ENCODE measurements around the gene IQUB.
"Not testable (repeated sequence)": the region's sequence is repeated elsewhere in the genome, so short reads cannot be mapped to it uniquely, and the experiment has no call there.

The IQUB gene

DNA sequence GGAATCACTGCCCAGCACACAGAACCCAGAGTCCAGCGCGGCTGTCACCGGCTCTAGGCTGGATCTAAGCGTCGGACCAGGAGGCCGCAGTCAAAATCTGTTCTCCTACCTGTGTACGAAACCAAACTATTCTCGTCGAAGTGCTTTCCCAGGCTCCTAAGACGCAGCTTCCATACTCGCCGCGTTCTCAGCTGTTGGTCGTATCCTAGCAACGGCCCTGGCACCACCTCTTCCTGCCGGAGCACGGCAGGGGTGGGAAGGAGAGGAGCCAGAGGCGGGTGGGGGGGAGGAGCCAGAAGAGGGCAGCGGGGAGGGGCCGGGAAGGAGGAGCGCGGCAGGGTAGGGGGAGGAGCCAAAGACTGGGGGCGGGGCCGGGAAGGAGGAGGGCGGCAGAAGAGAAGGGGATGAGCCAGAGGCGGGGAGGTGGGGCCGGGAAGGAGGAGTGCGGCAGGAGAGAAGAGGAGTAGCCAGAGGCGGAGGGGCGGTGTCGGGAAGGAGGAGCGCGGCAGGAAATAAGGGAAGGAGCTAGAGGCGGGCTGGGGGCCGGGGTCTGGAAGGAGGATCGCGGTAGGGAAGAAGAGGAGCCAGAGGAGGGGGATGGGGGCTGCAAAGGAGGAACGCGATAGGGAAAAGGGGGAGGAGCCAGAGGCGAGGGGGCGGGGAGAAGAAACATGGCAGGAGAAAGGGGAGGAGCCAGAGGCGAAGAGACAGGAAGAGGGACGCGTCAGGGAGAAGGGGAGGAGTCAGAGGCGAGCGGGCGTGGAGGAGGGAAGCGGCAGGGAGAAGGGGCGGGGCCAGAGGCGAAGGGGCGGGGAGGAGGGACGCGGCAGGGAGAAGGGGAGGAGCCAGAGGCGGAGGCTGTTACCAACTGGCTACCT is at the start of gene IQUB:
TSS of gene IQUB (minus strand) at position 213 of the 878 bp plus-strand sequence. CDS start 22,255 bp downstream, outside the sequence.
- peak; percentile 94 to 98 for DNase-seq (ENCODE audit: low read depth in 2 of 2)

- DNase-seq (ENCODE audit: low read depth in 2 of 2) = no peak
Measured at GRCh38 chr7:123583821-123584220, 49.4 kb upstream of the IQUB start.

DNA sequence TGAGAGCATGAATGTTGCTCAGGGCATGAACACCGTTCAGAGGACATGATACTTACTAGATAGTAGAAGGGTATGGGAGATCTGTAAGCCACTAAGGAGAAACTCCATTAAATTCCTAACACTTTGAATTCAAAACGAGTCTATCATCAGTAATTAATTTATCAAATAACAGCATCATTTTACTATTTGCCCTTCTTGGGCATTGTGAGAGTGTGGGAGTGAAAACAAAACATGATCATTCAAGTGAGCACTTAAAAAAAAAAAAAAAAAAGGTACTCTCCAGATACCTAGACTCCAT is 46.7 kb upstream of the IQUB start:
- DNase-seq (ENCODE audit: low read depth in 2 of 2) = no peak

- DNase-seq (ENCODE audit: low read depth in 2 of 2) = no peak
Measured at GRCh38 chr7:123580406-123581161, 46.2 kb upstream of the IQUB start.

GRCh38 chr7:123579416-123579815 is 45.0 kb upstream of the IQUB start:
- DNase-seq (ENCODE audit: low read depth in 2 of 2) = no peak

DNA sequence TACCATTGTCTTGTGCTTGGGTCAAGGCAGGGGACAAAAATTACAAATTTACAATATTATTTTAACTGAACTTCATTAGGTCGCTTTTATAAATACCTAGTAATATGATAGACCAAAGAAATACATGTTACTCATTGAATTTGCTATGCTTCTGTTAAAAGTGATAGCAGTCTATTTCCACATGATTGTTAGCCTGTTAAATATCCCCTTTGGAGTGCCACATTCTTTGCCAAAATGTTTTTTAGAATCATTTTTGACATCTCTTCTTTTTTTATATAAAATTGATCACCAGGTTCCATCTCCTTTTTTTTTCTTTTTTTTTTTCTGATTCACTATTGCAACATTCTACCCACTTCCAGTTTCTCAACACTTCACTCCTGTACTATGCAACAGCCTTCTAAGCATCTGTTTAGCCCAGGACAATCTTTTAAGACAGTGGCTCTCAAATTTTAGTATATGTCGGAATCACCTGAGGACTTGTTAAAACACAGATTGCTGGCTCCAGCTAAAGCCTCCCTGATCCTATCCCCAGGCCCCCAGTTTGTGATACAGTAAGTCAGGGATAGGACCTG is 39.6 kb upstream of the IQUB start:
- no peak for DNase-seq (ENCODE audit: low read depth in 2 of 2)

- no peak for DNase-seq (ENCODE audit: low read depth in 2 of 2)
Measured at GRCh38 chr7:123573341-123573740, 38.9 kb upstream of the IQUB start.

DNA sequence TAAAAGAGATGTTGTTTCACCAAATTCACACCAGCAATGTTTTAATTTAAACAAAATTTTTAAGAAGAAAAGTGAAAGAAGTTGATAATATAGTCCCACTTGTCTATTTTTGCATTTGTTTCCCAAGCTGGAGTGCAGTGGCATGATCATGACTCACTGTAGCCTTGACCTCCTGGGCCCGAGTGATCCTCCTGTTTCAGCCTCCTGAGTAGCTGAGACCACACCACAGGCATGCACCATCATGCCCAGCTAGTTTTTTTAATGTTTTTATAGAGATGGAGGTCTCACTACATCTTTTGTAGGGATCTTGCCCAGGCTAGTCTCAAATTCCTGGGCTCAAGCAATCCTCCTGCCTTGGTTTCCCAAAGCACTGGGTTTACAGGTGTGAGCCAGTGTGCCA is 37.3 kb upstream of the IQUB start:
- DNase-seq (ENCODE audit: low read depth in 2 of 2) = no peak

GRCh38 chr7:123571187-123571586 is 36.8 kb upstream of the IQUB start:
- no peak for DNase-seq (ENCODE audit: low read depth in 2 of 2)

DNA sequence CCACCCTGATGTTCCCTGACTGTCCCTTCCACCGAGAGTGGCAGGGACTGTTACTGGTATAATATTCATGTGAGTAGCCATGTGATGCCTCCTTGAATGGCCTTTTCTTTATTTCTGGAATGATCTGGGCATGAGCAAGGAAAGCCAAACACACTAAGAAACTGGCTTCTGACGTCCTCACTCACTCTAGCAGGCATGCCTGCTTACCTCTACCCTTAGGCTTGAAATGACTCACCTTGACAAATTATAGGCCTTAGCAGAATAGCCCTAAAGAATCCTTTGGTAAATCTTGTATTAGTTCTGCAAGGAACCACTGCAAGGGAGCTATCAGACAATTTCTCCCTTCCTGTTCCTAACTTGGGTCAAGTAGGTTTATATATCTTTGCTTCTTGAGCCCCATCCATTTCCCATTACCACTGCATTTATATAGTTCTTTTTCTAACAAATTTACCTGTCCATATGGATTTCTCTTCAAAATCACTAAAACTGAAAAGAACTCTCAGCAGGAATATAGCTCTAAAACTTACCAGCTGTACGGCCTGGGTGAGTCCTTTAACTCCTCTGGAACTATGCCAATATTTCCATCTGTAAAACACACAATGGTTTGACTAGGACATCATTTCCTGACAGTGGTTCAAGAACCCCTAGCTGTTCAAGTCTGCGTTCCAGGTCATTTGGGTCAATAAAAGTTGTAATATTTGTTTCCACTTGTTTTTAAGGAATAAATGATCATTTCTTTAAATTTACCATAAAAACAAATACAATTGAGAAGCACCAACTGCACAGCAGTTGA is 36.2 kb upstream of the IQUB start:
- no peak for DNase-seq (ENCODE audit: low read depth in 2 of 2)

GRCh38 chr7:123569352-123570010 is 35.1 kb upstream of the IQUB start:
- DNase-seq (ENCODE audit: low read depth in 2 of 2) = no peak

- DNase-seq (ENCODE audit: low read depth in 2 of 2) = no peak
Measured at GRCh38 chr7:123562121-123562520, 27.7 kb upstream of the IQUB start.

- DNase-seq (ENCODE audit: low read depth in 2 of 2) = no peak
Measured at GRCh38 chr7:123558289-123558874, 24.0 kb upstream of the IQUB start.

DNA sequence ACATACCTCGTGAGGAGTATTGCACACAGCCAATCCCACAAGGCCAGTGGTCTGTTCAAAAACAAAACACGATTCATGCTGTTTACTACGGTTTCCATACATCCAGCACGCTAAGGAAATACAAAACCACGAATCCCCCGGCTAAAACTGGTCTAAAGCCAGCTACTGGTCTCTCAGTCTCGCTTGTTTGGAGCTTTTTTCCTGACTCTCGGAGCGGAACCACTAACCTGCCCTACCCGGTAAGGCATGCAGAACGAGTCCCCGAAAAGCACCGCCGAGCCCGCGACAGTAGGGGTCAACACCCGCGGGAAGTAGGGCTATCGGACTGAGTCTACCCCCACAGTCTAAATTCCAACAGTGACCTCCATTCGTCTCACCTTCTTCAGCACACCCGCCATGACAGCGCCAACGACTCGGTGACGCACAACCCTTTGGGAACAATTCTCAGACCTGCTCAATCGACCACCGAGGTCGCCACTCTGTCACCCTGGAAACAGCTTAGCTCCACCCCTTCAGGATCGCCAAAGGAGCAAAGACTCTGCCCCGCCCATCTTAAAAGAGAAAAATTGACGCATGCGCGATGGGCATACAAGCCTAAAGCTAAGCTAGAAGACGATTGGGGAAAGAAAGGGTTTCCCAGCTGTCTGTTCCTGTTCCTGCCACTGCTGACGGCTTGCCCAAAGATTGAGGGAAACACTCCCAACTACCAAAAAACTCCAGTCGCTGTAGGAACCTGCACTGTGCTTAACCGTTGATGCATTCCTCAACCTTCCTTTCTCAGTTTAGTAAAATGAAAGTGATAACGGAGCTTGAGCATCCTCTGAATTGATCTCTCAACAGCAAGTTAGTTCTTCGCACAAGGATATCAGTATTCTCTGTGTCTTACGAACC is 23.2 kb upstream of the IQUB start, which contains the start of gene NDUFA5:
TSS of gene NDUFA5 (minus strand) at position 421 of the 891 bp plus-strand sequence. CDS start at position 398, 23 bp downstream.
- DNase-seq (ENCODE audit: low read depth in 2 of 2) = peak; percentile 90 to 94

GRCh38 chr7:123557016-123557397 is 22.6 kb upstream of the IQUB start:
- DNase-seq (ENCODE audit: low read depth in 2 of 2) = no peak

GRCh38 chr7:123555484-123555883 is 21.1 kb upstream of the IQUB start:
- DNase-seq (ENCODE audit: low read depth in 2 of 2) = no peak

DNA sequence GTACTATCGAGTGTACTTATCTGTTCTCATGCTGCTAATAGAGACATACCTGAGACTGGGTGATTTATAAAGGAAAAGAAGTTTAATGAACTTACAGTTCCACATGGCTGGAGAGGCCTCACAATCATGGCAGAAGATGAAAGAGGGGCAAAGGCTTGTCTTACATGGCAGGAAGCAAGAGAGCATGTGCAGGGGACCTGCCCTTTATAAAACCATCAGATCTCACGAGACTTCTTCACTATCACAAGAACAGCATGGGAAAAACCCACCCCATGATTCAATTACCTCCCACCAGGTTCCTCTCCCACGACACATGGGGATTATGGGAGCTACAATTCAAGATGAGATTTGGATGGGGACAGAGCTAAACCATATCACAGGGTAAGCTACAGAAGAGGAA is 18.8 kb upstream of the IQUB start:
- no peak for DNase-seq (ENCODE audit: low read depth in 2 of 2)

DNA sequence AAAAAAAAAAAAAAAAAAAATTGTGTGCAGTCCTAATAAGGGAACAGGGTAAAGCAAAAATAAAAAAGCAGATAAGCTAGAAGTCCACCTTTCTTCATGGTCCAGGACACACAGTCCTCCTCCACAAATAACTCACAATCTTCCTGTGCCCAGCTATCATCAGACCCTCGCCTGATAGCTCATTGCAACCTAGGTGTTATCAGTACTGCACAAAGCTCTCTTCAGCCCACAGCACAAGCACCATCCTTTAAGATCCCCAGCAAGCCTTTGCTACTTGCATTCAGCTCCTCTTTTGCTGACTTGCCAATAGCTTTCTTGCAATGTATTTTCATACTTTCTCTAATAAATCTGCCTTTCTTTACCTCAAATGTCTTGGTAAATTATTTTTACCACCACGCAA is 18.2 kb upstream of the IQUB start:
- DNase-seq (ENCODE audit: low read depth in 2 of 2) = no peak

- not testable (repeated sequence) for DNase-seq (ENCODE audit: low read depth in 2 of 2)
Measured at GRCh38 chr7:123552134-123552533, 17.7 kb upstream of the IQUB start.

GRCh38 chr7:123548406-123548805 is 14.0 kb upstream of the IQUB start:
- no peak for DNase-seq (ENCODE audit: low read depth in 2 of 2)

Data from stimulated activated CD4-positive, alpha-beta T cell treated with anti-CD3 and anti-CD28 coated beads, Interleukin-12 subunit alpha, Interleukin-12 subunit beta, amount 100 ng/mL, for 24 hours (primary cell).